Urinary bladder (tissue), 4 donors: Measurements from ENCODE around the gene HAGH. TPM values are rescaled to one million over a fixed set of nuclear protein-coding genes. Genes with fewer than 3 reads are reported as not detected.

ENCODE experiments used
- DNase-seq: peaks from one replicate; pipeline ENCODE4 v3.0.0-alpha.2; 2015; ENCODE audit errors: extremely low spot score
- H3K27ac ChIP-seq: one replicate; pipeline ENCODE4 v1.5.1; 2013; ENCODE audit warnings: low read depth, mild to moderate bottlenecking, moderate library complexity
- H3K36me3 ChIP-seq: one replicate; pipeline ENCODE4 v1.6.1; 2013; ENCODE audit warnings: mild to moderate bottlenecking, moderate library complexity; ENCODE audit not compliant: insufficient read depth
- H3K4me1 ChIP-seq: one replicate; pipeline ENCODE4 v1.6.1; 2013; ENCODE audit warnings: mild to moderate bottlenecking, moderate library complexity; ENCODE audit not compliant: insufficient read depth
- H3K4me3 ChIP-seq: one replicate; pipeline ENCODE4 v1.5.1; 2013; ENCODE audit warnings: low read depth, low read length
- WGBS: extraction: QIAGEN DNeasy Blood & Tissue Kit; methylation state at CpG from one replicate; pipeline ENCODE4 v1.1.7; 2013; 5-methylcytosine and 5-hydroxymethylcytosine counted together
- polyA plus RNA-seq: library from polyadenylated mRNA; stranded (reverse); fragments of 200-250 nt; gene quantifications from one replicate; pipeline ENCODE4 v1.2.3, GENCODE V29; 2013
- total RNA-seq: library from RNA; depleted of rRNA; stranded (reverse); fragments of >200 nt; gene quantifications from one replicate; pipeline ENCODE4 v1.2.3, GENCODE V29; 2014
- donor health status: healthy with polysubstance abuse.
- donor health status: healthy.

HAGH gene
- total and polyA plus RNA-seq, 2 donors = 20.9 to 96.0 TPM

DNA sequence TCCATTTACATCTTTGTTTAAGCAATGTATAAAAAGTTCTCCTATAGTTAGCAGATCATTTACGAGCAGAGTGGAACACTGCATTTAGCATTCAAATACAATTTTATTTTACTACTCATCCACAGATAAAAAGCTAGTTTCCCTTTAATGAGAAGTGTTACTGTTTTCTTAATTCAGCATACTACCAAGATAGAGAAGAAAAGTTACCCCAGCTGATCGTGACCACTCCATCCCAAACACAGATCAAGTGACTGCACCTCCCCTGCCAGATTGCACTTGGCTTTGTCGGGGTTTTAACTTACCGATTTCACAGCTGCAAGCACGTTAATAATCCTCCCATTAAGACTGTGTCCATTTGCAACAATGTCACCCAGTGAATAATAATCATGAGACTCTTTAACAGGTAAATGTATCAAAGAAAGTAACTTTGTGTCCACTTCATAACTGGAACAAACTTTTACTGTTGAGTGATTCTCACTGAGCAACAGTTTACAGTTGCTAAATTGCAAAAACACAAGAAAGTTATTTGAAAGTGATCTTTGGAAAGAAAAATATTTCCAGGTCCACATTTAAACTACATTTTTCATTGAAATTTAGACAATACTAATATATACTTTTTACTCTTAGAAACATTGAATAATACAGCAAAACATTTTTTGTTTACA, 30.9 kb upstream of the HAGH start:
- DNase-seq = no peak
- Histone ChIP-seq H3K4me3 (no peak overlapping the region), H3K27ac (no peak overlapping the region), H3K36me3 (no peaks in the 10 kb centered on the region), H3K4me1 (no peaks in the 10 kb centered on the region)
- 42% methylated on average over 5 of the region's 5 CpGs for WGBS

GRCh38 chr16:1851793-1852192, 25.2 kb upstream of the HAGH start:
- Histone ChIP-seq H3K4me1 (no peaks in the 10 kb centered on the region), H3K36me3 (no peaks in the 10 kb centered on the region), H3K4me3 (no peak overlapping the region), H3K27ac (no peak overlapping the region)
- no peak for DNase-seq
- WGBS = 55% methylated on average over 4 of the region's 4 CpGs

GRCh38 chr16:1850981-1851380, 24.4 kb upstream of the HAGH start:
- H3K4me3 ChIP-seq = no peak overlapping the region
- H3K4me1 ChIP-seq = no peaks in the 10 kb centered on the region
- H3K36me3 ChIP-seq = no peaks in the 10 kb centered on the region
- no peak for DNase-seq
- no peak overlapping the region for H3K27ac ChIP-seq
- 78% methylated on average over 7 of the region's 7 CpGs for WGBS

DNA sequence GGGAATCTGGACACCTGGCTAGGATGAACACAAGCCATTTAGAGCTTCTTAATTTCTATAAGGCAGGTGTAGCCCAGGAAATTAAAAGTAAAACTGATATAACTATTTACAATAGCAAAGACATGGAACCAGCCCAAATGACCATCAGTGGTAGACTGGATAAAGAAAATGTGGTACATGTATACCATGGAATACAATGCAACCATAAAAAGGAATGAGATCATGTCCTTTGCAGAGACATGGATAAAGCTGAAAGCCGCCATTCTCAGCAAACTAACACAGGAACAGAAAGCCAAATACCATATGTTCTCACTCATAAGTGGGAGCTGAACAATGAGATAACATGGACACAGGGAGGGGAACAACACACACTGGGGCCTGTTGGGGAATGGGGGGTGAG, 19.8 kb upstream of the HAGH start:
- Histone ChIP-seq H3K27ac (no peak overlapping the region), H3K36me3 (no peaks in the 10 kb centered on the region), H3K4me1 (no peaks in the 10 kb centered on the region), H3K4me3 (no peak overlapping the region)
- 77% methylated on average over 1 of the region's 1 CpG for WGBS
- DNase-seq = no peak

GRCh38 chr16:1845985-1846384, 19.4 kb upstream of the HAGH start:
- no peak for DNase-seq
- H3K36me3 ChIP-seq = no peaks in the 10 kb centered on the region

DNA sequence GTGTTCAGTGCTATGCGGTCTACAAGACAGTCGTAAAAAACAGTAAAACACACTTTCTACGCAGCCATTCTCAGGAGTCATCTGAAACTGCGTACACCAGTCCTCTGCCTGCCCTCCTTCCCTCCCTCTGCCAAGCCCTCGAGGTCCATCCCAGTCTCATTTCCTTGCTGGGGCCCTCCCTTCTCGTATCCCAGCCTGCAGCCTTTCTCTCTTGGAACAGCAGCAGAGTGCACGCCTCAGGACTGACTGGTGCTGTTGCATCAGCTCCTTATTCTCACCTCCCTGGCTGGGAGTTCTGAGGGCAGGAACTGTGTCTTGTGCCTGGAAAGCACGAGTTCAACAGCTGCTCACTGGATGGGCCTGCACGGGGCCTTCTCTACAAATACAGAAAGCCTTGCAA, 12.9 kb upstream of the HAGH start:
- no peak overlapping the region for H3K4me3 ChIP-seq
- no peak for DNase-seq
- WGBS = 49% methylated on average over 9 of the region's 9 CpGs
- H3K36me3 ChIP-seq = no peaks in the 10 kb centered on the region
- H3K27ac ChIP-seq = no peak overlapping the region
- H3K4me1 ChIP-seq = no peaks in the 10 kb centered on the region

More at GRCh38 chr16:1845985-1846384, 19.4 kb upstream of the HAGH start:
- 41% methylated on average over 4 of the region's 4 CpGs for WGBS
- H3K27ac ChIP-seq = no peak overlapping the region
- no peaks in the 10 kb centered on the region for H3K4me1 ChIP-seq
- H3K4me3 ChIP-seq = no peak overlapping the region

DNA sequence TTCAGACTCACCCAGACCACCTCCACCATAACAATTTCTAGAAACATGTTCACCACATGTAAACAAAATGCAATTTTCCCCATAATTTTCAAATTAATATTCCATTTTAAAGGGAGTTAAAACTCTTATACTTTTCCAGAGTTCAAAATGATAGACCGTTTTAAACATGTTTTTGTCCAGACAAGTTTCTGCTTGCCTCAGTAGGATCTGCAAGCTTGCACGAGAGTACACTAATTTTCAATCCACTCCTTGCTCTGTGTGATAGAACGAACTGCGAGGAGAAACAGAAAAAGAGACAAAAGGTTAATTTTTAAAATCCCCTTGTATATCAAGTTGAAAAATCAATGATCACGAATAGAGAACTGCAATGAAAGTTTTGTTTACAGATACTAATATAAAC, 7.5 kb upstream of the HAGH start:
- DNase-seq = no peak
- 56% methylated on average over 5 of the region's 5 CpGs for WGBS
- H3K36me3 ChIP-seq = no peaks in the 10 kb centered on the region

DNA sequence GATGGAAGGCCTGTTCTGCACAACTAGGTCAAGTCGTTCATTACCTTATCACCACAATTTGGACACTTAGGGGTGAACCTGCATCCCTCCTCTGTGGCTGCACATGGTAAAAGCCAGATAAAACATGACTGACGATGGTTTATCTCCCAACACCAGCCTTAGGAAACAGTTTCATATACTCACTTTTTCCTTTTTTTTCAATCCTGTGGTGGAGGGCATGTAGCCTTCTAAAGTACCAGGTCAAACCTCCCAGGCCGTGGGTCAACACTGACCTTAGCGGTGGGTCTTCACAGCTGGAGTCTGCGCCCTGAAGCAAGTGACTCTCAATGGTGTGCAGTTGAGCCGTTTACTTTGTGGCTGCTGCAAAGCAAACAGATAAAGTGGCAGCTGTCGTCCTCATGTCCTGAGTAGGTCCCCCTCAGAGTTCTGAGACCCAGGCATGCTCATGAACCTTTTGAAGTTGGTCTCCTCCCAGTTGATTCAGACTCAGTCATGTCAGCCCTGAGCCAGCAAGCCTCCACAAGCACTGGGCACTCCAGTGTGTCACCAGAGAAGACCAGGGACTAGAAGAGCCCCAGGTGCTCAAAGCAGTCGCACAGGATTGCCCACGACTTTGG, 6.3 kb upstream of the HAGH start:
- Histone ChIP-seq H3K4me1 (no peaks in the 10 kb centered on the region), H3K4me3 (no peak overlapping the region), H3K27ac (no peak overlapping the region), H3K36me3 (no peaks in the 10 kb centered on the region)
- no peak for DNase-seq
- WGBS = 78% methylated on average over 9 of the region's 9 CpGs

More for the DNA sequence above, 7.5 kb upstream of the HAGH start:
- Histone ChIP-seq H3K27ac (no peak overlapping the region), H3K4me3 (no peak overlapping the region), H3K4me1 (no peaks in the 10 kb centered on the region)

DNA sequence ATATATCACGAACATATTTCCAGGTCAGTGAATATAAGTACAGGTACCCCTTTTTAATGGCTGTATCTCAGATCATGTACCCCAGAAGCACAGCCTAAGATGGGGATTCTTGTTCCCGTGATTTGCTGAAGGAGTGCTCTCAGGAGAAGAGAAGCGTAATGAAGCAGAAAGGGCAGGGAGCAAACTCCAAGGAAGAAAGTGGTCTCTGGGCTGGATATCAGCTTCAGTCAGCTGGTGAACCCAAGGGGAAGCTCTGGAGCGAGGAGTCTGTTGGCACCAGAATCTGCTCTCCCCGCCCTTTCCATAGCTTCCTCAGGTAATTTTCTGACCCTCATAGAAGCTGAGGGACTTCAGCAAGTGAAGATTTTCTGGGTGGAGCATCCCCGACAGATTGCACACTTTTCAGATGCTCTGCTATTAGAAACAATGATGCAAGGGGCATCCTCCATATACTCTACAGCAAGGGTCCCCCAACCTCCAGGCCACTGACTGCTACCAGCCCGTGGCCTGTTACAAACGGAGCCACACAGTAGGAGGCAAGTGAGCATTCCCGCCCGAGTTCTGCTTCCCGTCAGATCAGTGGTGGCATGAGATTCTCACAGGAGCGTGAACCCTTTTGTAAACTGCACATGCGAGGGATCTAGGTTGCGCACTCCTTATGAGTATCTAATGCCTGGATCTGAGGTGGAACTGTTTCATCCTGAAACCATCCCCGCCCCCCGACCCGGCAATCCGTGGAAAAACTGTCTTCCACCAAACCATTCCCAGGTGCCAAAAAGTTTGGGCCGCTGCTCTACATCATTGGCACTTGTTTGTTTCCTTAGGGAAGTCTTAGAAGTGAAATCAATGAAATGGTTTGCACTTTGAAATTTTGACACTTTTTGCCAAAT, 4.8 kb upstream of the HAGH start:
- no peak overlapping the region for H3K27ac ChIP-seq
- no peak overlapping the region for H3K4me3 ChIP-seq
- H3K36me3 ChIP-seq = no peaks in the 10 kb centered on the region
- no peak for DNase-seq
- no peaks in the 10 kb centered on the region for H3K4me1 ChIP-seq
- WGBS = 87% methylated on average over 19 of the region's 19 CpGs

- no peak overlapping the region for H3K4me3 ChIP-seq
- H3K27ac ChIP-seq = no peak overlapping the region
- H3K36me3 ChIP-seq = no peaks in the 10 kb centered on the region
- WGBS = 71% methylated on average over 3 of the region's 3 CpGs
- H3K4me1 ChIP-seq = no peaks in the 10 kb centered on the region
- no peak for DNase-seq
These were observed 3.6 kb upstream of the HAGH start for GRCh38 chr16:1830213-1830612.

DNA sequence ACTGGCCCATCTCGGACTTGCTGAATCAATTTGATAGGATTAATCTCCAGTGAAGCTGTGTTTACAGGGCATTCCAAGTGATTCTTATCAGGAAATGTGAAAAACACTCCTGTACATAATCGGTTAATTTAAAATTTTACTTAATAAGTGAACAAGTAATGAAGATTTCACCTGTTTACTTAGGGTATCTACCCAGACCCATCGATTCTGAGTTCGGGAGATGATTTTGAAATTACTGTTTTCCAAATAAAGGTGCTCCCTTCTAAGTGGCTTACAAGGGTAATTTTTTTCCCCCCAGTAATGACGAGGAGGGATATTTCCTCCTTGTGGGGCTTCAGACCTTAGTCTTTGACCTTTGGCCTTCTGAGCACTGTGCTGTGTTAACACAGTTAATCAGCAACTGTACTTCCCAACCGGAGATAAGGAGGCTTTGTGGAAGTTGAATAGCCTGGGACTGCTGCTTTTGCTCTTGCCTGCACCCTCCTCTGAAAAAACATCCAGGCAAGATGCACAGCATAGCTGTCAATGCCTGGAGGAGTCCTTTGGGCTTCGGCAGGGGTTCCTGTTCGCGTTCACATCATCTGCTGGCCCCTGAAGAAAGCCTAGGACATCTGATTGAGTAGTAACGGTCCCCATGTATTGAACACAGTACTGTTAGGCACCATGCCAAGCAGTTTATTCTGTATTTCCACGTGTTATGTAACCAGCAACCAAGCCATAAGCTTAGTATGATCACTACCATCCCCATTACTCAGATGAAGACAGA, 2.2 kb upstream of the HAGH start:
- Histone ChIP-seq H3K4me1 (no peaks in the 10 kb centered on the region), H3K4me3 (no peak overlapping the region), H3K27ac (no peak overlapping the region), H3K36me3 (no peaks in the 10 kb centered on the region)
- WGBS = 76% methylated on average over 11 of the region's 11 CpGs
- DNase-seq = no peak

DNA sequence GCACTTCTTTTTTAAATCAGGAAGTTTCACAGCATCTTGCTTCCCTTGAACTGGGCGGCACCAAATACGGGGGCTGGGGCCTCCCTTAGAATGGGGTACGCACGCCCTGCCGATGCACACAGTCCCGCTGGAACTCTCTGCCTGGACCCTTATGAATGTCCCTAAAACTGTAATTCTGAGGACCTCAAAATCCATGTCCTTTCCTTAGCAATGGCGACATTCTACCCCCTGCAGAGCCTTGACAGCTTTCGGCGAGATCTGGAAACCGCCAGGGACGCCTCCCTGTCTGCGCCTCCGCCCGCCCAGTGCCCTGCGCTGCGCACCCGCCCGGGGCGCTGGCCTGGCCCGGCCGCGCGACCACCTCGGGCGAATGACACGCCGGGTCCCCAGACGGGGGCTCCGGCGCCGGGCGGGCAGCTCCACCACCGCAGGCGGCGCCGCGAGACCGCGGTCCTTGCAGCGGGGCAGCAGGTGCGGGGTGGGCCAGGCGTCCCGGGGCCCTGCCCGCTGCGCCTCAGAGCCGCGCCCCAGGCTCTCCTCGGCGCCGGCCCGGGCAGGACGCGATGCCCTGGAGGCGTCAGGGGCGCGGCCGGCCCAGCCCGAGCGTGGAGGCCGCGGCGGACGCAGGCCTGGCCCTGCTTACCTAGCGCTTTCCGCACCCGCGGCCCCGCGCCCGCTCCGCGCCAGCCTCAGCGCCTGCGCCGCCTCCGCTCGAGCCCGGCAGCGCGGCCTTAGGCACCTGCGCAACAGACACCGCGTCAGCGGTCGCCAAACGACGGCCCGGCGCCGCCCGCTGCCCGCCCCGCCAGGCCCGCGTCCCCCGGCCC, 548 bp downstream of the HAGH start:
- no peaks in the 10 kb centered on the region for H3K36me3 ChIP-seq
- peak overlapping the region; percentile 68 for H3K4me3 ChIP-seq
- 2% methylated on average over 96 of the region's 96 CpGs for WGBS
- DNase-seq = no peak
- no peaks in the 10 kb centered on the region for H3K4me1 ChIP-seq
- H3K27ac ChIP-seq = peak overlapping the region; percentile 69
